Heart left ventricle (tissue), 13 donors: ENCODE results near the gene HOXB4.

Experiments
- POLR2A ChIP-seq, 2 donors: fragments of 450-650 bp; IDR thresholded peaks; one replicate each; pipeline ENCODE4 v1.6.1; 2017; ENCODE audit warnings: antibody characterized with exemption in 2 of 2, mild to moderate bottlenecking in 2 of 2, moderate library complexity in 2 of 2
- TF ChIP-seq, protein P1 (sequence below), 12 donors: fragments of 200-600 bp; sonication (generic) in 4 of 12; IDR thresholded peaks; one replicate each; pipeline versions ENCODE4 v1.5.0 to v1.8.0; 2018 to 2022; ENCODE audit warnings: antibody characterized with exemption in 12 of 12, mild to moderate bottlenecking in 5 of 12
- donor health status: ischemic (EF 13 %, LVEDD 7.1; RV severe dilation, severe dysfunction).
- donor health status: DM: no; HTN: yes; CAD: no.
- donor health status: DM: no; HTN: no; CAD: no.
- donor health status: ischemic (EF 25% LVEDD 6.9; RV normal size, moderate dysfunction).
- donor health status: ischemic (EF 25% LVEDD 5.7; RV mildly dilated, moderate dysfunction).
- donor health status: ischemic (EF 35%, LVEDD 5.7; RV mildly dilated, moderate dysfunction).
- donor health status: nonischemic (EF 11% LVEDD 7.7; RV severe dilation, severe dysfunction).
- donor health status: DM: yes; HTN: yes; CAD: no.
- donor health status: PGD.
- donor health status: ischemic (EF 29% LVEDD 5.4; RV normal size, mild dysfunction).
- donor health status: nonischemic (EF 23%, LVEDD 6.1; RV moderate dilation, normal function).

DNA sequence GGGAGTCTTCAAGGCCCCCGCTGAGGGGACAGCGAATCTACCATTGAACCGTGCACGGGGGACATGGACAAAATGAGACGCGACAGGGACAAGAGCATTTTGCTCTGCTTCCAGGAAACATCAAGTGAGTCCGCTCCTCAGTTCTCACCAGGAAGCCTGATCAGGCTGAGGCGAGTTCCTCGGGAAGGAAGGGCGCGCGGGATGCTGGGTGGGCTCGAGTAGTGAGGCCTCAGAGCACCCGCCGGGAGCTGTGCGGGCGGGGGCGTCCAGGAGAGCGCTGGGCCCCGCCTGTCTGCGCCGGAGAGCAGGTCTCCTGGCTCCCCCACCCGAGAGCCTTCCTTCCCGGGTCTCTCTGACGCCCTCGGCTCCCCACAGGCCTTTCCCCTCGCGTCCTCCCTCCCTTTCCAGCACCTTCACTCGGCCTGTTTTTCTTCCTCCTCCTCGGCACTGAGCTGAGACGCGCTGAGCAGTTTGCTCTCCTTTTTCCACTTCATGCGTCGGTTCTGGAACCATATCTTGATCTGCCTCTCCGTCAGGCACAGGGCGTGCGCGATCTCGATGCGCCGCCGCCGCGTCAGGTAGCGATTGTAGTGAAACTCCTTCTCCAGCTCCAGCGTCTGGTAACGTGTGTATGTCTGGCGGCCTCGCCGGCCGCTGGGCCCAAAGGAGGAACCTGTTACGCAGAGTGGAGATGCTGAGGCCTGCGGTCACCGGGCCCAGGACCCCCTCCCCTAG lies 18.0 kb upstream of the HOXB4 start:
- no peak for TF ChIP-seq POLR2A (IDR thresholded peaks at IDR 0.05)
- TF ChIP-seq, protein P1, sequence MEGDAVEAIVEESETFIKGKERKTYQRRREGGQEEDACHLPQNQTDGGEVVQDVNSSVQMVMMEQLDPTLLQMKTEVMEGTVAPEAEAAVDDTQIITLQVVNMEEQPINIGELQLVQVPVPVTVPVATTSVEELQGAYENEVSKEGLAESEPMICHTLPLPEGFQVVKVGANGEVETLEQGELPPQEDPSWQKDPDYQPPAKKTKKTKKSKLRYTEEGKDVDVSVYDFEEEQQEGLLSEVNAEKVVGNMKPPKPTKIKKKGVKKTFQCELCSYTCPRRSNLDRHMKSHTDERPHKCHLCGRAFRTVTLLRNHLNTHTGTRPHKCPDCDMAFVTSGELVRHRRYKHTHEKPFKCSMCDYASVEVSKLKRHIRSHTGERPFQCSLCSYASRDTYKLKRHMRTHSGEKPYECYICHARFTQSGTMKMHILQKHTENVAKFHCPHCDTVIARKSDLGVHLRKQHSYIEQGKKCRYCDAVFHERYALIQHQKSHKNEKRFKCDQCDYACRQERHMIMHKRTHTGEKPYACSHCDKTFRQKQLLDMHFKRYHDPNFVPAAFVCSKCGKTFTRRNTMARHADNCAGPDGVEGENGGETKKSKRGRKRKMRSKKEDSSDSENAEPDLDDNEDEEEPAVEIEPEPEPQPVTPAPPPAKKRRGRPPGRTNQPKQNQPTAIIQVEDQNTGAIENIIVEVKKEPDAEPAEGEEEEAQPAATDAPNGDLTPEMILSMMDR (IDR thresholded peaks at IDR 0.05), result no peak
